DMS79 (cell line): ENCODE results near the gene UQCC5.

Source experiments
- DNase-seq: peaks from one replicate; lab custom pipeline; 2025; lab: John Stamatoyannopoulos, UW

UQCC5 gene

GRCh38 chr3:52536369-52537164, at the start of gene UQCC5:
UQCC5 (plus strand) TSS chr3:52536605; CDS start chr3:52536756, 151 bp downstream.
- DNase-seq = peak; percentile 75

GRCh38 chr3:52487050-52487787, 49.2 kb upstream of the UQCC5 start:
- no peak for DNase-seq

- DNase-seq = no peak
Measured at GRCh38 chr3:52487788-52488691, 48.4 kb upstream of the UQCC5 start.

- DNase-seq = no peak
Measured at GRCh38 chr3:52488746-52489145, 47.7 kb upstream of the UQCC5 start.

GRCh38 chr3:52489453-52489852, 47.0 kb upstream of the UQCC5 start:
- no peak for DNase-seq

GRCh38 chr3:52490035-52490938, 46.1 kb upstream of the UQCC5 start:
- DNase-seq = no peak

GRCh38 chr3:52490939-52491526, 45.4 kb upstream of the UQCC5 start:
- DNase-seq = no peak

GRCh38 chr3:52492059-52492458, 44.3 kb upstream of the UQCC5 start:
- DNase-seq = no peak

- no peak for DNase-seq
Measured at GRCh38 chr3:52493232-52494017, 43.0 kb upstream of the UQCC5 start.

- peak; percentile 61 for DNase-seq
Measured at GRCh38 chr3:52494445-52494844, 42.0 kb upstream of the UQCC5 start.

- no peak for DNase-seq
Measured at GRCh38 chr3:52494886-52495495, 41.4 kb upstream of the UQCC5 start, which contains the start of gene STAB1. STAB1 (plus strand) TSS chr3:52495338; CDS start chr3:52495414, 76 bp downstream.

GRCh38 chr3:52495777-52496602, 40.4 kb upstream of the UQCC5 start:
- DNase-seq = no peak

GRCh38 chr3:52498137-52499054, 38.0 kb upstream of the UQCC5 start:
- DNase-seq = no peak

GRCh38 chr3:52501046-52501445, 35.4 kb upstream of the UQCC5 start:
- no peak for DNase-seq

GRCh38 chr3:52502001-52502400, 34.4 kb upstream of the UQCC5 start:
- DNase-seq = no peak

- DNase-seq = no peak
Measured at GRCh38 chr3:52502808-52503350, 33.5 kb upstream of the UQCC5 start.

- DNase-seq = no peak
Measured at GRCh38 chr3:52503788-52504424, 32.5 kb upstream of the UQCC5 start.
